Trophoblast cell (in vitro differentiated cells and primary cell): ENCODE measurements around the gene KIFBP.

Experiments
- DNase-seq, 2 donors: peaks; one replicate each; pipeline ENCODE4 v3.0.0-alpha.2; 2016
- H2AFZ ChIP-seq: 2 replicates; pipeline ENCODE4 v1.6.1; 2013; ENCODE audit warnings: low read length, moderate library complexity, mild to moderate bottlenecking; ENCODE audit not compliant: insufficient read depth, poor library complexity
- H2AK5ac ChIP-seq: 2 replicates; pipeline ENCODE4 v1.6.1; 2013; ENCODE audit warnings: mild to moderate bottlenecking, low read length
- H2BK120ac ChIP-seq: 2 replicates; pipeline ENCODE4 v1.6.1; 2013; ENCODE audit warnings: low read length, mild to moderate bottlenecking, moderate library complexity; ENCODE audit not compliant: insufficient read depth, poor library complexity
- H2BK12ac ChIP-seq: 2 replicates; pipeline ENCODE4 v1.6.1; 2013; ENCODE audit warnings: mild to moderate bottlenecking, low read length, moderate library complexity
- H2BK5ac ChIP-seq: 2 replicates; pipeline ENCODE4 v1.6.1; 2013; ENCODE audit warnings: low read length, low read depth, moderate library complexity, mild to moderate bottlenecking; ENCODE audit not compliant: poor library complexity
- H3K14ac ChIP-seq: 2 replicates; pipeline ENCODE4 v1.6.1; 2013; ENCODE audit warnings: mild to moderate bottlenecking, low read length
- H3K18ac ChIP-seq: 2 replicates; pipeline ENCODE4 v1.6.1; 2013; ENCODE audit warnings: mild to moderate bottlenecking, low read length
- H3K23ac ChIP-seq: 2 replicates; pipeline ENCODE4 v1.6.1; 2013; ENCODE audit warnings: low read length
- H3K27ac ChIP-seq: 2 replicates; pipeline ENCODE4 v1.5.1; 2013; ENCODE audit warnings: low read depth, mild to moderate bottlenecking, inconsistent platforms, low read length, moderate library complexity
- H3K27me3 ChIP-seq: 2 replicates; pipeline ENCODE4 v1.6.1; 2013; ENCODE audit warnings: inconsistent platforms, mild to moderate bottlenecking, low read length, moderate library complexity; ENCODE audit not compliant: insufficient read depth
- H3K36me3 ChIP-seq, 2 experiments: 1 replicate in 1 of 2; 2 replicates in 1 of 2; pipeline ENCODE4 v1.6.1; 2013; ENCODE audit warnings: low read length in 2 of 2, mild to moderate bottlenecking in 2 of 2, moderate library complexity in 1 of 2; ENCODE audit not compliant: insufficient read depth in 2 of 2, control insufficient read depth in 1 of 2
- H3K4ac ChIP-seq: 2 replicates; pipeline ENCODE4 v1.6.1; 2013; ENCODE audit warnings: low read depth, mild to moderate bottlenecking, low read length, moderate library complexity
- H3K4me1 ChIP-seq, 2 experiments: 1 replicate in 1 of 2; 2 replicates in 1 of 2; pipeline ENCODE4 v1.6.1; 2013; ENCODE audit warnings: low read length in 2 of 2, mild to moderate bottlenecking in 2 of 2, moderate library complexity in 1 of 2; ENCODE audit not compliant: insufficient read depth in 2 of 2, control insufficient read depth in 1 of 2
- H3K4me2 ChIP-seq: 2 replicates; pipeline ENCODE4 v1.6.1; 2013; ENCODE audit warnings: inconsistent platforms, mild to moderate bottlenecking, low read length, moderate library complexity
- H3K4me3 ChIP-seq: 2 replicates; pipeline ENCODE4 v1.5.1; 2013; ENCODE audit warnings: mild to moderate bottlenecking, low read depth, low read length, inconsistent platforms
- H3K79me1 ChIP-seq: one replicate; pipeline ENCODE4 v1.6.1; 2013; ENCODE audit warnings: low read length
- H3K79me2 ChIP-seq: 2 replicates; pipeline ENCODE4 v1.6.1; 2013; ENCODE audit warnings: low read length, mild to moderate bottlenecking; ENCODE audit not compliant: control insufficient read depth, insufficient read depth, poor library complexity
- H3K9ac ChIP-seq: 2 replicates; pipeline ENCODE4 v1.6.1; 2013; ENCODE audit warnings: mild to moderate bottlenecking, low read length
- H3K9me3 ChIP-seq: 2 replicates; pipeline ENCODE4 v1.6.1; 2013; ENCODE audit warnings: low read depth, mild to moderate bottlenecking, control low read depth, inconsistent platforms, low read length; ENCODE audit not compliant: insufficient read depth
- H4K12ac ChIP-seq: 2 replicates; pipeline ENCODE4 v1.6.1; 2013; ENCODE audit warnings: low read depth, mild to moderate bottlenecking, low read length, moderate library complexity
- H4K8ac ChIP-seq: 2 replicates; pipeline ENCODE4 v1.6.1; 2013; ENCODE audit warnings: low read depth, mild to moderate bottlenecking, low read length, moderate library complexity
- H4K91ac ChIP-seq: one replicate; pipeline ENCODE4 v1.6.1; 2013; ENCODE audit warnings: low read depth, mild to moderate bottlenecking, low read length, moderate library complexity
- WGBS: extraction: QIAGEN DNeasy Blood & Tissue Kit; methylation state at CpG from one replicate; pipeline ENCODE4 v1.1.7; 2013; ENCODE audit warnings: missing lambda C conversion rate; ENCODE audit not compliant: insufficient read length, insufficient coverage; ENCODE audit errors: extremely low coverage; 5-methylcytosine and 5-hydroxymethylcytosine counted together

The KIFBP gene

DNA sequence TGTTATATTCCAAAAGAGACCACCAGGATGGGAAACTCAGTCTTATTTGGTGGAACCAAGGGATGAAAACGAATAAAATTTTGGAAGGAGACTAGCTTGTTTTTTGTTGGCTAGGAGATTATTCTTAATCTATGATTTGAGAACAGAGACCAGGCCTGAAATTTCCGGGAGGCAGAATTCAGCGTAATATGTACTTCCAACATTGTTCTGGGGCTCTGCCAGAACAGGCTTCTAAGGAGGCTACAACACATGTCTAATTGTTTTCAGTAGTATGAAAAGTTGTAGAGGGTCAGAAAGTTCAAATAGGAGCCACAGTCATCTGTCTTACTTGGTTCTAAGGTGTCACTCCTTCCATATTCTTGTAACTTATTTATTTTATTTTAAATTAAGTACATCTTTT is 30.9 kb upstream of the KIFBP start:
- peaks cover 0 to 2% of the 10 kb centered on the region in 2 experiments for H3K4me1 ChIP-seq
- H3K4me3 ChIP-seq: no peak overlapping the region
- no peak overlapping the region for H2BK12ac ChIP-seq
- no peak overlapping the region for H3K23ac ChIP-seq
- peaks cover 2% of the 10 kb centered on the region for H3K9me3 ChIP-seq
- no peak overlapping the region for H2BK5ac ChIP-seq
- no peak overlapping the region for H4K12ac ChIP-seq
- no peak overlapping the region for H4K8ac ChIP-seq
- H3K14ac ChIP-seq: no peak overlapping the region
- no peak overlapping the region for H2BK120ac ChIP-seq
- H3K9ac ChIP-seq: no peak overlapping the region
- H3K18ac ChIP-seq: no peak overlapping the region
- peak overlapping the region; percentile 99 for H3K4ac ChIP-seq
- no peaks in the 10 kb centered on the region for H3K27me3 ChIP-seq
- H3K27ac ChIP-seq: no peak overlapping the region
- DNase-seq: no peak
- no peak overlapping the region for H2AK5ac ChIP-seq
- H3K79me1 ChIP-seq: peaks cover 4% of the 10 kb centered on the region
- H3K79me2 ChIP-seq: peaks cover 19% of the 10 kb centered on the region
- H3K36me3 ChIP-seq: peaks cover 7 to 12% of the 10 kb centered on the region in 2 experiments
- H4K91ac ChIP-seq: no peak overlapping the region
- no CpG with 5 or more reads among the region's 3 CpGs for WGBS
- no peak overlapping the region for H2AFZ ChIP-seq
- H3K4me2 ChIP-seq: peak overlapping the region; percentile 83

DNA sequence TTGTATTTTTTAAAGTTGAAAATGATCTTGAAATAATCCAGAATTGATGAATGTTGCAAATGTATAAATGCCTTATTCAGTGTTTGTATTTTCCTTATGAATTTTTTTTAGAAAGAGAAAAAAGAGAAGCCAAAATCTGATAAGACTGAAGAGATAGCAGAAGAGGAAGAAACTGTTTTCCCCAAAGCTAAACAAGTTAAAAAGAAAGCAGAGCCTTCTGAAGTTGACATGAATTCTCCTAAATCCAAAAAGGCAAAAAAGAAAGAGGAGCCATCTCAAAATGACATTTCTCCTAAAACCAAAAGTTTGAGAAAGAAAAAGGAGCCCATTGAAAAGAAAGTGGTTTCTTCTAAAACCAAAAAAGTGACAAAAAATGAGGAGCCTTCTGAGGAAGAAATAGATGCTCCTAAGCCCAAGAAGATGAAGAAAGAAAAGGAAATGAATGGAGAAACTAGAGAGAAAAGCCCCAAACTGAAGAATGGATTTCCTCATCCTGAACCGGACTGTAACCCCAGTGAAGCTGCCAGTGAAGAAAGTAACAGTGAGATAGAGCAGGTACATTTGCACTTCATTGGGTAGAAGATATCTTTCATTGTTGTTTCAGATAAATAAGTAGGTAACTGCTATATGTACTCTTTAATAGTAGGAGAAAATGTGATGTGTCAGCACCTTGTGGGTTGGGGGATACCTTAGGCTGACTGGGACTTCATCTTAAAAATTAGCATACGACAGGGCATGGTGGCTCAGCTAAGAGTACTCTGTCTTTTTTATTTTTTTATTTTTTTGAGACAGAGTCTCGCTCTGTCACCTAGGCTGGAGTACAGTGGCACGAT is 28.7 kb upstream of the KIFBP start:
- Histone ChIP-seq H3K4me2 (no peak overlapping the region), H2AK5ac (no peak overlapping the region), H2BK5ac (no peak overlapping the region), H3K9ac (no peak overlapping the region), H3K9me3 (peaks cover 2% of the 10 kb centered on the region), H4K91ac (no peak overlapping the region), H3K4me1 (peaks cover 0 to 2% of the 10 kb centered on the region in 2 experiments), H3K18ac (no peak overlapping the region), H3K27me3 (no peaks in the 10 kb centered on the region), H3K79me1 (peaks cover 4% of the 10 kb centered on the region), H2BK12ac (no peak overlapping the region), H3K79me2 (peaks cover 19% of the 10 kb centered on the region), H4K12ac (no peak overlapping the region), H3K4me3 (no peak overlapping the region), H3K27ac (no peak overlapping the region), H2AFZ (no peak overlapping the region), H3K14ac (no peak overlapping the region), H3K23ac (no peak overlapping the region), H3K4ac (peak overlapping the region; percentile 85), H2BK120ac (no peak overlapping the region), H3K36me3 (peaks cover 17 to 31% of the 10 kb centered on the region in 2 experiments), H4K8ac (no peak overlapping the region)
- no CpG with 5 or more reads among the region's 4 CpGs for WGBS
- no peak for DNase-seq

DNA sequence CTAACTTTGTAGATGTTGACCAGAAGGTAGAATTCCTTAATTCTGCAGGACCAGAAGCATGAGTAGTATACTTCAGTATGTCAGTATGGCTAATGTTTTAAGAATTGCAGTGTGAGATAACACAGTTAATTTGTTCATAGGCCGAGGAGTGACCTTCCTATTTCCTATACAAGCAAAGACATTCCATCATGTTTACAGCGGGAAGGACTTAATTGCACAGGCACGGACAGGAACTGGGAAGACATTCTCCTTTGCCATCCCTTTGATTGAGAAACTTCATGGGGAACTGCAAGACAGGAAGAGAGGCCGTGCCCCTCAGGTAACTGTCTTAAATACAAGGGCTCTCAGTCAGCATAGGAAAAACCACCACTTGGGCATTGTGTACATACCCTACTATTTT is 25.5 kb upstream of the KIFBP start:
- Histone ChIP-seq H3K4me3 (no peak overlapping the region), H3K9me3 (no peaks in the 10 kb centered on the region), H3K9ac (no peak overlapping the region), H4K91ac (no peak overlapping the region), H3K18ac (no peak overlapping the region), H3K4ac (no peak overlapping the region), H2BK12ac (no peak overlapping the region), H3K4me1 (no peaks in the 10 kb centered on the region), H3K79me2 (peaks cover 6% of the 10 kb centered on the region), H3K27me3 (no peaks in the 10 kb centered on the region), H3K36me3 (peaks cover 32 to 50% of the 10 kb centered on the region in 2 experiments), H3K79me1 (no peaks in the 10 kb centered on the region), H3K14ac (no peak overlapping the region), H3K4me2 (no peak overlapping the region), H3K23ac (no peak overlapping the region), H2AK5ac (no peak overlapping the region), H4K8ac (no peak overlapping the region), H4K12ac (no peak overlapping the region), H2BK5ac (no peak overlapping the region), H3K27ac (no peak overlapping the region), H2AFZ (no peak overlapping the region), H2BK120ac (no peak overlapping the region)
- peak in 1 of 2 donors; percentile 42 for DNase-seq
- no CpG with 5 or more reads among the region's 4 CpGs for WGBS

DNA sequence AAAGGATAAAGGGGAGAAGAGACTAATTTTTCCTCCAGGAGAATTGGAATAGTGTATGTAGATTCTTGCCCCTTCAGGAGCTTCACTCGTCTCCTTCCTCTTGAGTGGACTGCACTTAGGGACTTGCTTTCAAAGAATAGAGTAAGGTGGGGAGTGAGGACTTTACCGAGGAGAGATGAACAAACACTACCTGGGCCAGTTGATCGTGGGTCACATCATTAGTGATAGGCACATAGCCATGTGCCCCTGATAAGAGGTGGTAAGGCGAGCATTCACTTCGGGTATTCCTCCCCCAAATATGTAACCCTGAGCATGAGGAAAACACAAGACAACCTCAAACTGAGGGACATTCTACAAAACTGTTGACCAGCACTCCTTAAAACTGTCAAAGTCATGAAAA is 14.6 kb upstream of the KIFBP start:
- Histone ChIP-seq H2AK5ac (no peak overlapping the region), H3K4me2 (no peak overlapping the region), H3K4me3 (no peak overlapping the region), H2BK12ac (no peak overlapping the region), H3K9me3 (no peaks in the 10 kb centered on the region), H3K9ac (no peak overlapping the region), H4K8ac (no peak overlapping the region), H3K4me1 (no peaks in the 10 kb centered on the region), H2BK120ac (no peak overlapping the region), H4K91ac (no peak overlapping the region), H2BK5ac (no peak overlapping the region), H2AFZ (no peak overlapping the region), H3K18ac (no peak overlapping the region), H3K14ac (no peak overlapping the region), H3K27ac (no peak overlapping the region), H3K79me1 (no peaks in the 10 kb centered on the region), H3K36me3 (peaks cover 39 to 61% of the 10 kb centered on the region in 2 experiments), H3K23ac (no peak overlapping the region), H3K79me2 (no peaks in the 10 kb centered on the region), H3K27me3 (no peaks in the 10 kb centered on the region), H4K12ac (no peak overlapping the region), H3K4ac (no peak overlapping the region)
- no CpG with 5 or more reads among the region's 5 CpGs for WGBS
- no peak for DNase-seq
